Testis (tissue), 2 donors: ENCODE measurements around the gene AKIRIN2.

Experiments
- POLR2A ChIP-seq: fragments of 450-650 bp; IDR thresholded peaks from one replicate; pipeline ENCODE4 v1.6.1; 2017; ENCODE audit warnings: antibody characterized with exemption, mild to moderate bottlenecking, moderate library complexity
- TF ChIP-seq, protein P1 (sequence below), 3 experiments: fragments of 450-650 bp in 2 of 3; fragments of 200-600 bp in 1 of 3; sonication (generic) in 1 of 3; IDR thresholded peaks; one replicate each; pipeline ENCODE4 v1.5.1; 2016 to 2019; ENCODE audit warnings: antibody characterized with exemption in 3 of 3, mild to moderate bottlenecking in 2 of 3, moderate library complexity in 1 of 3

GRCh38 chr6:87728706-87729105, 26.7 kb upstream of the AKIRIN2 start:
- TF ChIP-seq, protein P1, sequence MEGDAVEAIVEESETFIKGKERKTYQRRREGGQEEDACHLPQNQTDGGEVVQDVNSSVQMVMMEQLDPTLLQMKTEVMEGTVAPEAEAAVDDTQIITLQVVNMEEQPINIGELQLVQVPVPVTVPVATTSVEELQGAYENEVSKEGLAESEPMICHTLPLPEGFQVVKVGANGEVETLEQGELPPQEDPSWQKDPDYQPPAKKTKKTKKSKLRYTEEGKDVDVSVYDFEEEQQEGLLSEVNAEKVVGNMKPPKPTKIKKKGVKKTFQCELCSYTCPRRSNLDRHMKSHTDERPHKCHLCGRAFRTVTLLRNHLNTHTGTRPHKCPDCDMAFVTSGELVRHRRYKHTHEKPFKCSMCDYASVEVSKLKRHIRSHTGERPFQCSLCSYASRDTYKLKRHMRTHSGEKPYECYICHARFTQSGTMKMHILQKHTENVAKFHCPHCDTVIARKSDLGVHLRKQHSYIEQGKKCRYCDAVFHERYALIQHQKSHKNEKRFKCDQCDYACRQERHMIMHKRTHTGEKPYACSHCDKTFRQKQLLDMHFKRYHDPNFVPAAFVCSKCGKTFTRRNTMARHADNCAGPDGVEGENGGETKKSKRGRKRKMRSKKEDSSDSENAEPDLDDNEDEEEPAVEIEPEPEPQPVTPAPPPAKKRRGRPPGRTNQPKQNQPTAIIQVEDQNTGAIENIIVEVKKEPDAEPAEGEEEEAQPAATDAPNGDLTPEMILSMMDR (IDR thresholded peaks at IDR 0.05): no peak
- TF ChIP-seq POLR2A: no peak
